GM23338 (cell line): ENCODE data around the gene PTPRH. TPM values are rescaled to one million over a fixed set of nuclear protein-coding genes. Genes with fewer than 3 reads are reported as not detected.

Experiments
- ATAC-seq: fragments of 200-7000 bp; cut with Tn5 transposase; 3 replicates; pipeline ENCODE4 v1.9.1; 2020
- DNase-seq: peaks from one replicate; pipeline ENCODE4 v3.0.0-alpha.2; 2015; ENCODE audit warnings: low spot score
- H2AFZ ChIP-seq: fragments of 200-600 bp; sonication (generic); 2 replicates; pipeline ENCODE4 v1.8.0; 2016; ENCODE audit warnings: antibody characterized with exemption, mild to moderate bottlenecking, moderate library complexity
- H3F3A ChIP-seq: fragments of 200-600 bp; sonication (generic); replicated peaks from 2 replicates; pipeline ENCODE4 v1.8.0; 2017; ENCODE audit warnings: antibody characterized with exemption, mixed run types, low read depth
- H3K27ac ChIP-seq: fragments of 200-600 bp; sonication (generic); 2 replicates; pipeline ENCODE4 v1.6.1; 2016; ENCODE audit warnings: low read depth
- H3K27me3 ChIP-seq: fragments of 200-600 bp; sonication (generic); 2 replicates; pipeline ENCODE4 v1.8.0; 2016; ENCODE audit warnings: mild to moderate bottlenecking, mixed run types, moderate library complexity; ENCODE audit not compliant: insufficient read depth
- H3K36me3 ChIP-seq: fragments of 200-600 bp; sonication (generic); 2 replicates; pipeline ENCODE4 v1.8.0; 2016; ENCODE audit warnings: mild to moderate bottlenecking; ENCODE audit not compliant: insufficient read depth
- H3K4me1 ChIP-seq: fragments of 200-600 bp; sonication (generic); 2 replicates; pipeline ENCODE4 v1.8.0; 2016; ENCODE audit warnings: mild to moderate bottlenecking, moderate library complexity; ENCODE audit not compliant: insufficient read depth
- H3K4me2 ChIP-seq: fragments of 200-600 bp; sonication (generic); 2 replicates; pipeline ENCODE4 v1.7.1; 2017; ENCODE audit warnings: mixed run types
- H3K4me3 ChIP-seq: fragments of 200-600 bp; sonication (generic); 2 replicates; pipeline ENCODE4 v1.6.1; 2016; ENCODE audit warnings: mixed run types
- H3K79me2 ChIP-seq: fragments of 200-600 bp; sonication (generic); replicated peaks from 2 replicates; pipeline ENCODE4 v1.8.0; 2017; ENCODE audit warnings: mild to moderate bottlenecking; ENCODE audit not compliant: insufficient read depth
- H3K9me2 ChIP-seq: fragments of 200-600 bp; sonication (generic); 2 replicates; pipeline ENCODE4 v1.8.0; 2017; ENCODE audit not compliant: insufficient read depth
- H4K20me1 ChIP-seq: fragments of 200-600 bp; sonication (generic); replicated peaks from 2 replicates; pipeline ENCODE4 v1.8.0; 2017; ENCODE audit warnings: mild to moderate bottlenecking; ENCODE audit not compliant: insufficient read depth
- H3K27ac Mint-ChIP-seq: 2 replicates; pipeline ENCODE4 v1.8.0; 2020; ENCODE audit warnings: inconsistent platforms, mild to moderate bottlenecking, moderate library complexity, mixed read lengths
- H3K27me3 Mint-ChIP-seq: 3 replicates; pipeline ENCODE4 v1.8.0; 2022; ENCODE audit warnings: low read depth, mild to moderate bottlenecking, moderate library complexity, mixed read lengths, inconsistent platforms; ENCODE audit not compliant: insufficient read depth, poor library complexity
- H3K36me3 Mint-ChIP-seq: 3 replicates; pipeline ENCODE4 v1.8.0; 2021; ENCODE audit warnings: low read depth, mild to moderate bottlenecking, inconsistent platforms, moderate library complexity, mixed read lengths
- H3K4me1 Mint-ChIP-seq: 3 replicates; pipeline ENCODE4 v1.8.0; 2020; ENCODE audit warnings: mild to moderate bottlenecking, inconsistent platforms, mixed read lengths
- H3K4me3 Mint-ChIP-seq: 3 replicates; pipeline ENCODE4 v1.8.0; 2021; ENCODE audit warnings: moderate library complexity, mild to moderate bottlenecking, inconsistent platforms, mixed read lengths
- H3K9me3 Mint-ChIP-seq: 3 replicates; pipeline ENCODE4 v1.8.0; 2020; ENCODE audit warnings: moderate library complexity, mild to moderate bottlenecking, inconsistent platforms, mixed read lengths
- NANOG ChIP-seq: IDR thresholded peaks from 2 replicates; pipeline ENCODE4 v1.6.1; 2016; ENCODE audit warnings: antibody characterized with exemption, borderline replicate concordance
- polyA plus RNA-seq: library from polyadenylated mRNA; unstranded; fragments of >200 nt; fragmentation: Nextera tagmentation; extraction: Ambion mirVana; gene quantifications from 2 replicates; pipeline ENCODE4 v1.2.1, GENCODE V29; 2016
- total RNA-seq: library from RNA; depleted of rRNA; stranded (reverse); fragments of >200 nt; shearing (Covaris generic); gene quantifications from 2 replicates; pipeline ENCODE4 v1.2.3, GENCODE V29; 2014
- TF ChIP-seq, protein P1 (sequence below), 2 experiments: fragments of 200-600 bp in 1 of 2; sonication (generic) in 1 of 2; conservative IDR thresholded peaks; 2 replicates each; pipeline versions ENCODE4 v1.5.1 to v1.6.1; 2016 to 2017; ENCODE audit warnings: antibody characterized with exemption in 2 of 2, low read depth in 2 of 2, mild to moderate bottlenecking in 2 of 2, moderate library complexity in 1 of 2
- TF ChIP-seq, protein P2 (sequence below): IDR thresholded peaks from one replicate; pipeline ENCODE4 v1.6.1; 2018; ENCODE audit warnings: antibody characterized with exemption; ENCODE audit not compliant: unreplicated experiment

The PTPRH gene
- total and polyA plus RNA-seq, 2 experiments from 2014 or later: 0.16 to 2.1 TPM

DNA sequence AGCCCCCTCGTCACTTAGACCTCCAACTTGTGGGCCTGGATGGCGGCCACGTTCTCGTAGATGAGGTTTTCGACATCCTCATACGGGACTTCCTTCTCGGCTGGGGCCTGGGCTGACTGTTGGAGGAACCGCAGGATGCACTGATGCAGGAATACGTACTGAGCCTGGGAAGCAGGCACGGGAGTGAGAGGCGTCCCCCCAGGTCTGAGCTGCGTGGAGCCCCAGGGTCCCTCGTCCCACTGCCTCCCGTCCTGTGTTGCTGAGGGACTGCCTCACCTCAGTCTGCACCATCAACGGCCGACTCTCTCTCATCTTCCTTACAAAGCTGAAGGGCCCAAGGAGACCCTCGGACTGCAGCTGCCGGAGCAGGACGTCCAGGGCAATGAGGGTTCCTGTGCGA lies 27.6 kb downstream of the PTPRH start (continued):
- TF ChIP-seq, protein P1, sequence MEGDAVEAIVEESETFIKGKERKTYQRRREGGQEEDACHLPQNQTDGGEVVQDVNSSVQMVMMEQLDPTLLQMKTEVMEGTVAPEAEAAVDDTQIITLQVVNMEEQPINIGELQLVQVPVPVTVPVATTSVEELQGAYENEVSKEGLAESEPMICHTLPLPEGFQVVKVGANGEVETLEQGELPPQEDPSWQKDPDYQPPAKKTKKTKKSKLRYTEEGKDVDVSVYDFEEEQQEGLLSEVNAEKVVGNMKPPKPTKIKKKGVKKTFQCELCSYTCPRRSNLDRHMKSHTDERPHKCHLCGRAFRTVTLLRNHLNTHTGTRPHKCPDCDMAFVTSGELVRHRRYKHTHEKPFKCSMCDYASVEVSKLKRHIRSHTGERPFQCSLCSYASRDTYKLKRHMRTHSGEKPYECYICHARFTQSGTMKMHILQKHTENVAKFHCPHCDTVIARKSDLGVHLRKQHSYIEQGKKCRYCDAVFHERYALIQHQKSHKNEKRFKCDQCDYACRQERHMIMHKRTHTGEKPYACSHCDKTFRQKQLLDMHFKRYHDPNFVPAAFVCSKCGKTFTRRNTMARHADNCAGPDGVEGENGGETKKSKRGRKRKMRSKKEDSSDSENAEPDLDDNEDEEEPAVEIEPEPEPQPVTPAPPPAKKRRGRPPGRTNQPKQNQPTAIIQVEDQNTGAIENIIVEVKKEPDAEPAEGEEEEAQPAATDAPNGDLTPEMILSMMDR (conservative IDR thresholded peaks at IDR 0.05; ENCODE audit: low read depth in 2 of 2): no peak

DNA sequence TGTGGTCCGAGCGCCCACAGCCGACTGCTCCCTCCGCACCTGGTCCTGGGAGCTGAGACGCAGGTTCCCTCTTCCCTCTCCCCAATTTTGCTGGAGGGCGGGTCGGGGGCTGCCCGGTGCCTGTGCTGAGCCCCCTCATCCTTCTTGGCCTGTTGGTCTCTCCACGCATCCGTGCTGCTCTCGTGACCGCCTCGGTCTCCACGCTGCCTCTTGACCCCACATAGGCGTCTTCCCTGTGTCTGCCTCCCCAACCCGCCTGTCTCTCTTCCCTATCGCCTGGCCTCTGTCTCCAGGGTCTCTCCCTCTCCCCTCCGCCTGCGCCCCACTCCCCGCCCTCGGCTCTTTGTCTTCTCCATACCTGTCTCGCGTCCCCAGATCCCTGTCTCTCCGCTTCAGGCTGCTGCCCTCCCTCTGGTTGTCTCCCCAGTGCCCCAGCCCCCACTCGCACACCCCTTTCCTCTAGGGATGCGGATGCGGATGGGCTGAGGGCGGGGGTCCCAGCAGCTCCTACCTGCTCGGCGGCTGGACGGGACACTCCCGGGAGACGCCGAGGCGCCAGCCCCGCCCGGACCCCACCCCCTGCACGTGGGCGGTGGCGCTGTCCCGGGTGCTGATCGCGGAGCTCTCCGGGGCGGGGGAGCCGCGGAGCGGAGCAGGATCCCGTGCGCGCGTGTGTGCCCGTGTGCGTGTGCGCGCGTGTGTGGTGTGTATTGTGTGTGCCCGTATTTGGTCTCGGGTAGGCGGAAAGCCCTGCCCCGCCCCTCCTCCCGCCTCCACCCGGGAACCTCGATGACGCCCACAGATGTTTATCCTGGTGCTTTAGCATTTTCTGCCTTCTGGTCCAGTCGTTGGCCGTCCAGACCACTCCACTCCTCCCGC lies 29.5 kb downstream of the PTPRH start, which contains the start of gene SYT5:
SYT5 (minus strand) TSS at position 684 of the 879 bp plus-strand sequence. CDS start 1,248 bp downstream, outside the sequence.
- H3K4me3 ChIP-seq: peak within 1 kb of the TSS; percentile 86
- peaks cover 55% of the 10 kb centered on the region for H3K27me3 ChIP-seq
- ATAC-seq (peak; percentile 71), DNase-seq (peak; percentile 74)
- H3K9me2 ChIP-seq: no peaks in the 10 kb centered on the region
- peak within 1 kb of the TSS; percentile 94 for H2AFZ ChIP-seq
- H3K79me2 ChIP-seq: no peaks in the 10 kb centered on the region
- no peaks in the 10 kb centered on the region for H4K20me1 ChIP-seq
- peaks cover 9% of the 10 kb centered on the region for H3K9me3 Mint-ChIP-seq
- H3K4me1 ChIP-seq: peaks cover 3% of the 10 kb centered on the region; the same call in 1 of the 2 replicates
- 0 out of 2 replicates have a peak, but pooled peaks cover 3% of the 10 kb centered on the region for H3F3A ChIP-seq
- TF ChIP-seq, protein P2, sequence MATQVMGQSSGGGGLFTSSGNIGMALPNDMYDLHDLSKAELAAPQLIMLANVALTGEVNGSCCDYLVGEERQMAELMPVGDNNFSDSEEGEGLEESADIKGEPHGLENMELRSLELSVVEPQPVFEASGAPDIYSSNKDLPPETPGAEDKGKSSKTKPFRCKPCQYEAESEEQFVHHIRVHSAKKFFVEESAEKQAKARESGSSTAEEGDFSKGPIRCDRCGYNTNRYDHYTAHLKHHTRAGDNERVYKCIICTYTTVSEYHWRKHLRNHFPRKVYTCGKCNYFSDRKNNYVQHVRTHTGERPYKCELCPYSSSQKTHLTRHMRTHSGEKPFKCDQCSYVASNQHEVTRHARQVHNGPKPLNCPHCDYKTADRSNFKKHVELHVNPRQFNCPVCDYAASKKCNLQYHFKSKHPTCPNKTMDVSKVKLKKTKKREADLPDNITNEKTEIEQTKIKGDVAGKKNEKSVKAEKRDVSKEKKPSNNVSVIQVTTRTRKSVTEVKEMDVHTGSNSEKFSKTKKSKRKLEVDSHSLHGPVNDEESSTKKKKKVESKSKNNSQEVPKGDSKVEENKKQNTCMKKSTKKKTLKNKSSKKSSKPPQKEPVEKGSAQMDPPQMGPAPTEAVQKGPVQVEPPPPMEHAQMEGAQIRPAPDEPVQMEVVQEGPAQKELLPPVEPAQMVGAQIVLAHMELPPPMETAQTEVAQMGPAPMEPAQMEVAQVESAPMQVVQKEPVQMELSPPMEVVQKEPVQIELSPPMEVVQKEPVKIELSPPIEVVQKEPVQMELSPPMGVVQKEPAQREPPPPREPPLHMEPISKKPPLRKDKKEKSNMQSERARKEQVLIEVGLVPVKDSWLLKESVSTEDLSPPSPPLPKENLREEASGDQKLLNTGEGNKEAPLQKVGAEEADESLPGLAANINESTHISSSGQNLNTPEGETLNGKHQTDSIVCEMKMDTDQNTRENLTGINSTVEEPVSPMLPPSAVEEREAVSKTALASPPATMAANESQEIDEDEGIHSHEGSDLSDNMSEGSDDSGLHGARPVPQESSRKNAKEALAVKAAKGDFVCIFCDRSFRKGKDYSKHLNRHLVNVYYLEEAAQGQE: peak; percentile 97
- TF ChIP-seq NANOG: no peak
- peak within 1 kb of the TSS; percentile 79 for H3K4me3 Mint-ChIP-seq
- H3K4me2 ChIP-seq: peak within 1 kb of the TSS; percentile 89
- peaks cover 44% of the 10 kb centered on the region for H3K27me3 Mint-ChIP-seq
- H3K27ac ChIP-seq: no peak within 1 kb of the TSS
- peak within 1 kb of the TSS; percentile 86; the same call in 1 of the 2 replicates for H3K27ac Mint-ChIP-seq
- H3K36me3 ChIP-seq: no peaks in the 10 kb centered on the region
- H3K36me3 Mint-ChIP-seq: no peaks in the 10 kb centered on the region
- peaks cover 23% of the 10 kb centered on the region for H3K4me1 Mint-ChIP-seq
